Chondrocyte (in vitro differentiated cells): ENCODE results near the gene MYF6. TPM values are rescaled to one million over a fixed set of nuclear protein-coding genes. Genes with fewer than 3 reads are reported as not detected.
"Not testable (repeated sequence)": the region's sequence is repeated elsewhere in the genome, so short reads cannot be mapped to it uniquely, and the experiment has no call there.

Experiments used
- DNase-seq: peaks from one replicate; pipeline ENCODE4 v3.0.0; 2021; ENCODE audit warnings: mixed read lengths, low spot score
- H3K27ac Mint-ChIP-seq: one replicate; pipeline ENCODE4 v1.8.0; 2021; ENCODE audit warnings: mild to moderate bottlenecking, moderate library complexity, mixed read lengths; ENCODE audit not compliant: unreplicated experiment
- H3K27me3 Mint-ChIP-seq: 2 replicates; pipeline ENCODE4 v1.8.0; 2021; ENCODE audit warnings: low read depth, mixed read lengths
- H3K36me3 Mint-ChIP-seq: 2 replicates; pipeline ENCODE4 v1.8.0; 2021; ENCODE audit warnings: low read depth, mixed read lengths
- H3K4me1 Mint-ChIP-seq: 2 replicates; pipeline ENCODE4 v1.8.0; 2021; ENCODE audit warnings: low read depth, mild to moderate bottlenecking, mixed read lengths
- H3K4me3 Mint-ChIP-seq: one replicate; pipeline ENCODE4 v1.8.0; 2021; ENCODE audit warnings: mild to moderate bottlenecking, moderate library complexity, mixed read lengths; ENCODE audit not compliant: unreplicated experiment
- H3K9me3 Mint-ChIP-seq: 2 replicates; pipeline ENCODE4 v1.8.0; 2021; ENCODE audit warnings: low read depth, mixed read lengths
- CTCF ChIP-seq: fragments of 200-600 bp; sonication (generic); IDR thresholded peaks from 2 replicates; pipeline ENCODE4 v1.5.0; 2021; ENCODE audit warnings: antibody characterized with exemption, mild to moderate bottlenecking, moderate library complexity
- long read RNA-seq: library from polyadenylated mRNA; stranded (forward); transcript quantifications from one replicate; pipeline ENCODE4 v2.0.0, GENCODE V29; 2021
- total RNA-seq: library from RNA; stranded (reverse); gene quantifications from 3 replicates; pipeline ENCODE4 v1.2.1, GENCODE V29; 2021

MYF6 gene
- total RNA-seq, result not detected in 3 replicates
- long read RNA-seq, result 0 reads

- TF ChIP-seq CTCF, result no peak
- Mint-ChIP-seq H3K4me1 (peaks cover 22% of the 10 kb centered on the region), H3K4me3 (peak within 1 kb of the TSS; percentile 70), H3K9me3 (no peaks in the 10 kb centered on the region), H3K36me3 (peaks cover 4% of the 10 kb centered on the region), H3K27me3 (peaks cover 33% of the 10 kb centered on the region), H3K27ac (no peak within 1 kb of the TSS)
- no peak for DNase-seq
Measured at GRCh38 chr12:80707126-80707829, at the start of gene MYF6. Gene MYF6, plus strand, starts transcription at chr12:80707634. Its CDS starts 86 bp downstream, at chr12:80707720.

GRCh38 chr12:80659512-80660063, 47.8 kb upstream of the MYF6 start:
- TF ChIP-seq CTCF, result no peak
- Mint-ChIP-seq H3K27ac (no peak overlapping the region), H3K9me3 (no peaks in the 10 kb centered on the region), H3K27me3 (peaks cover 2% of the 10 kb centered on the region), H3K4me3 (no peak overlapping the region), H3K4me1 (no peaks in the 10 kb centered on the region), H3K36me3 (no peaks in the 10 kb centered on the region)
- DNase-seq, result no peak

- Mint-ChIP-seq H3K36me3 (no peaks in the 10 kb centered on the region), H3K27me3 (peaks cover 2% of the 10 kb centered on the region), H3K27ac (no peak overlapping the region), H3K4me1 (no peaks in the 10 kb centered on the region), H3K9me3 (no peaks in the 10 kb centered on the region), H3K4me3 (no peak overlapping the region)
- no peak for DNase-seq
- no peak for TF ChIP-seq CTCF
Measured at GRCh38 chr12:80662586-80662985, 44.8 kb upstream of the MYF6 start.

GRCh38 chr12:80670214-80670613, 37.2 kb upstream of the MYF6 start:
- no peaks in the 10 kb centered on the region for H3K36me3 Mint-ChIP-seq
- H3K4me3 Mint-ChIP-seq, result no peak overlapping the region
- no peak for TF ChIP-seq CTCF
- H3K4me1 Mint-ChIP-seq, result peaks cover 8% of the 10 kb centered on the region
- no peaks in the 10 kb centered on the region for H3K9me3 Mint-ChIP-seq
- H3K27ac Mint-ChIP-seq, result no peak overlapping the region
- peaks cover 7% of the 10 kb centered on the region for H3K27me3 Mint-ChIP-seq
- DNase-seq, result no peak

- H3K4me3 Mint-ChIP-seq, H3K27me3 Mint-ChIP-seq, H3K27ac Mint-ChIP-seq, H3K36me3 Mint-ChIP-seq, H3K9me3 Mint-ChIP-seq, H3K4me1 Mint-ChIP-seq: not testable (repeated sequence)
- peak; percentile 25 for DNase-seq
- peak; percentile 51 for TF ChIP-seq CTCF
Measured at GRCh38 chr12:80676042-80676636, 31.3 kb upstream of the MYF6 start.
